Testis (tissue), 3 donors: Measurements from ENCODE around the gene WRAP73. TPM values are rescaled to one million over a fixed set of nuclear protein-coding genes. Genes with fewer than 3 reads are reported as not detected.

Experiments
- DNase-seq: peaks from one replicate; pipeline ENCODE4 v3.0.0-alpha.2; 2019
- H3K27ac ChIP-seq, 2 donors: fragments of 200-600 bp; sonication (generic); one replicate each; pipeline ENCODE4 v1.5.1; 2019
- H3K27me3 ChIP-seq: fragments of 200-600 bp; sonication (generic); one replicate; pipeline ENCODE4 v1.5.1; 2019
- H3K36me3 ChIP-seq: fragments of 200-600 bp; sonication (generic); one replicate; pipeline ENCODE4 v1.5.1; 2017; ENCODE audit warnings: low read depth; ENCODE audit errors: missing control alignments
- H3K4me1 ChIP-seq: fragments of 200-600 bp; sonication (generic); one replicate; pipeline ENCODE4 v1.5.1; 2019
- H3K4me3 ChIP-seq, 2 donors: fragments of 200-600 bp; sonication (generic); one replicate each; pipeline ENCODE4 v1.5.1; 2017 to 2019
- H3K9me3 ChIP-seq: fragments of 200-600 bp; sonication (generic); one replicate; pipeline ENCODE4 v1.5.1; 2017
- CTCF ChIP-seq, 3 experiments: fragments of 450-650 bp in 2 of 3; fragments of 200-600 bp in 1 of 3; sonication (generic) in 1 of 3; IDR thresholded peaks; one replicate each; pipeline ENCODE4 v1.5.1; 2016 to 2019; ENCODE audit warnings: antibody characterized with exemption in 3 of 3, mild to moderate bottlenecking in 2 of 3, moderate library complexity in 1 of 3
- POLR2A ChIP-seq: fragments of 450-650 bp; IDR thresholded peaks from one replicate; pipeline ENCODE4 v1.6.1; 2017; ENCODE audit warnings: antibody characterized with exemption, mild to moderate bottlenecking, moderate library complexity
- WGBS, 2 donors: methylation state at CpG; one replicate each; pipeline ENCODE4 v1.1.5; 2018; 5-methylcytosine and 5-hydroxymethylcytosine counted together
- intact Hi-C: fragments of 100-400 bp; cut with DNase I; formaldehyde crosslinking; loops from one replicate; pipeline ENCODE4 v1.15.1; 2023; ENCODE audit warnings: low total_unique reads
- polyA plus RNA-seq: library from polyadenylated mRNA; stranded (reverse); fragments of 350-450 nt; fragmentation: Illumina TruSeq; extraction: RNeasy Lipid Tissue Mini Kit (QIAGEN cat#74804); gene quantifications from one replicate; pipeline ENCODE4 v1.2.3, GENCODE V29; 2014; ENCODE audit warnings: low read depth, low replicate concordance; ENCODE audit not compliant: insufficient read depth
- total RNA-seq, 2 donors: library from RNA; depleted of rRNA; stranded (reverse); fragments of >200 nt; gene quantifications; one replicate each; pipeline ENCODE4 v1.2.3, GENCODE V29; 2016

The WRAP73 gene
- total and polyA plus RNA-seq, 3 donors from 2014 or later, result 26.1 to 34.2 (median 32.5) TPM

GRCh38 chr1:3660704-3661103, 10.8 kb upstream of the WRAP73 start:
- H3K4me3 ChIP-seq, result no peak overlapping the region
- intact Hi-C loops, result no loop called here
- whole genome bisulfite sequencing, 2 donors, result 84 to 87% methylated on average over 2 of the region's 2 CpGs
- no peaks in the 10 kb centered on the region for H3K4me1 ChIP-seq
- TF ChIP-seq POLR2A (no peak), CTCF (IDR thresholded peaks at IDR 0.05) (no peak)
- no peaks in the 10 kb centered on the region for H3K27me3 ChIP-seq
- no peaks in the 10 kb centered on the region for H3K36me3 ChIP-seq
- H3K9me3 ChIP-seq, result no peaks in the 10 kb centered on the region
- no peak for DNase-seq
- H3K27ac ChIP-seq, result no peak overlapping the region

GRCh38 chr1:3659093-3659492, 9.2 kb upstream of the WRAP73 start:
- no peak overlapping the region for H3K27ac ChIP-seq
- WGBS, 2 donors, result 75 to 88% methylated on average over 15 of the region's 15 CpGs
- TF ChIP-seq CTCF (IDR thresholded peaks at IDR 0.05) (no peak), POLR2A (no peak)
- no peak for DNase-seq
- H3K9me3 ChIP-seq, result no peaks in the 10 kb centered on the region
- H3K27me3 ChIP-seq, result no peaks in the 10 kb centered on the region
- H3K4me3 ChIP-seq, result no peak overlapping the region
- intact Hi-C loops, result no loop called here
- H3K4me1 ChIP-seq, result no peaks in the 10 kb centered on the region
- H3K36me3 ChIP-seq, result no peaks in the 10 kb centered on the region

GRCh38 chr1:3658231-3658615, 8.3 kb upstream of the WRAP73 start:
- TF ChIP-seq CTCF (IDR thresholded peaks at IDR 0.05), result no peak
- no peak for TF ChIP-seq POLR2A
- 56 to 66% methylated on average over 14 of the region's 14 CpGs for WGBS, 2 donors
- no peak for DNase-seq
- intact Hi-C loops, result no loop called here
- no peak overlapping the region for H3K4me3 ChIP-seq
- H3K9me3 ChIP-seq, result no peaks in the 10 kb centered on the region
- no peak overlapping the region for H3K27ac ChIP-seq
- H3K36me3 ChIP-seq, result no peaks in the 10 kb centered on the region
- H3K27me3 ChIP-seq, result no peaks in the 10 kb centered on the region
- no peaks in the 10 kb centered on the region for H3K4me1 ChIP-seq

- WGBS, 2 donors, result 83 to 84% methylated on average over 19 to 26 of the region's 26 CpGs
- no peaks in the 10 kb centered on the region for H3K4me1 ChIP-seq
- H3K27ac ChIP-seq, result no peak overlapping the region
- TF ChIP-seq CTCF (IDR thresholded peaks at IDR 0.05), result no peak
- no peak for TF ChIP-seq POLR2A
- no peaks in the 10 kb centered on the region for H3K36me3 ChIP-seq
- no peaks in the 10 kb centered on the region for H3K27me3 ChIP-seq
- DNase-seq, result no peak
- intact Hi-C loops, result no loop called here
- H3K4me3 ChIP-seq, result no peak overlapping the region
- H3K9me3 ChIP-seq, result no peaks in the 10 kb centered on the region
Observed at GRCh38 chr1:3657578-3658230, 7.8 kb upstream of the WRAP73 start.

- H3K4me3 ChIP-seq, result no peak overlapping the region
- no peaks in the 10 kb centered on the region for H3K9me3 ChIP-seq
- no peak for DNase-seq
- intact Hi-C loops, result no loop called here
- H3K27ac ChIP-seq, result no peak overlapping the region
- WGBS, 2 donors, result 70 to 76% methylated on average over 6 of the region's 6 CpGs
- H3K27me3 ChIP-seq, result no peaks in the 10 kb centered on the region
- H3K36me3 ChIP-seq, result no peaks in the 10 kb centered on the region
- H3K4me1 ChIP-seq, result no peaks in the 10 kb centered on the region
- no peak for TF ChIP-seq CTCF (IDR thresholded peaks at IDR 0.05)
- no peak for TF ChIP-seq POLR2A
Observed at GRCh38 chr1:3657096-3657475, 7.2 kb upstream of the WRAP73 start.
